Muscle layer of colon (tissue), 2 donors: Measurements from ENCODE around the gene ATP1A4.

Experiments used
- H3K27ac ChIP-seq: one replicate; pipeline ENCODE4 v1.7.0; 2013; ENCODE audit warnings: low read depth, mild to moderate bottlenecking, low read length, moderate library complexity
- H3K27me3 ChIP-seq, 2 donors: one replicate each; pipeline ENCODE4 v1.7.0; 2013; ENCODE audit warnings: low read length in 2 of 2, mild to moderate bottlenecking in 2 of 2; ENCODE audit not compliant: insufficient read depth in 2 of 2, control insufficient read depth in 1 of 2
- H3K36me3 ChIP-seq: one replicate; pipeline ENCODE4 v1.7.0; 2013; ENCODE audit warnings: mild to moderate bottlenecking, low read length; ENCODE audit not compliant: insufficient read depth
- H3K4me1 ChIP-seq: one replicate; pipeline ENCODE4 v1.7.0; 2013; ENCODE audit warnings: mild to moderate bottlenecking, low read length; ENCODE audit not compliant: insufficient read depth
- H3K4me3 ChIP-seq, 2 donors: one replicate each; pipeline ENCODE4 v1.7.0; 2013; ENCODE audit warnings: low read length in 2 of 2, low read depth in 1 of 2, mild to moderate bottlenecking in 1 of 2, moderate library complexity in 1 of 2
- H3K9ac ChIP-seq: one replicate; pipeline ENCODE4 v1.7.0; 2013; ENCODE audit warnings: low read length
- H3K9me3 ChIP-seq: one replicate; pipeline ENCODE4 v1.7.0; 2013; ENCODE audit warnings: mild to moderate bottlenecking, low read length
- donor health status: abdominal sarcoma.
- donor health status: Adenocarcinoma of cecum.

Gene ATP1A4

GRCh38 chr1:160167056-160167455 lies 15.7 kb downstream of the ATP1A4 start:
- Histone ChIP-seq H3K9ac (no peak overlapping the region), H3K27me3 (no peaks in the 10 kb centered on the region), H3K36me3 (no peaks in the 10 kb centered on the region), H3K9me3 (no peaks in the 10 kb centered on the region), H3K27ac (no peak overlapping the region), H3K4me3 (no peak overlapping the region), H3K4me1 (no peaks in the 10 kb centered on the region)

- no peaks in the 10 kb centered on the region for H3K4me1 ChIP-seq
- no peaks in the 10 kb centered on the region for H3K27me3 ChIP-seq
- no peak overlapping the region for H3K27ac ChIP-seq
- H3K36me3 ChIP-seq: no peaks in the 10 kb centered on the region
- H3K9me3 ChIP-seq: no peaks in the 10 kb centered on the region
- no peak overlapping the region for H3K4me3 ChIP-seq
- no peak overlapping the region for H3K9ac ChIP-seq
Observed at GRCh38 chr1:160167580-160167979, 16.2 kb downstream of the ATP1A4 start.

GRCh38 chr1:160168016-160168415 lies 16.6 kb downstream of the ATP1A4 start:
- Histone ChIP-seq H3K36me3 (no peaks in the 10 kb centered on the region), H3K9me3 (no peaks in the 10 kb centered on the region), H3K27ac (no peak overlapping the region), H3K27me3 (no peaks in the 10 kb centered on the region), H3K4me1 (no peaks in the 10 kb centered on the region), H3K9ac (no peak overlapping the region), H3K4me3 (no peak overlapping the region)

- Histone ChIP-seq H3K36me3 (no peaks in the 10 kb centered on the region), H3K27ac (no peak overlapping the region), H3K9me3 (no peaks in the 10 kb centered on the region), H3K4me1 (no peaks in the 10 kb centered on the region), H3K9ac (no peak overlapping the region), H3K27me3 (no peaks in the 10 kb centered on the region), H3K4me3 (no peak overlapping the region)
Observed at GRCh38 chr1:160168609-160169369, 17.4 kb downstream of the ATP1A4 start.

- H3K27me3 ChIP-seq: no peaks in the 10 kb centered on the region
- H3K4me3 ChIP-seq: no peak overlapping the region
- no peaks in the 10 kb centered on the region for H3K9me3 ChIP-seq
- no peaks in the 10 kb centered on the region for H3K4me1 ChIP-seq
- H3K27ac ChIP-seq: no peak overlapping the region
- H3K36me3 ChIP-seq: no peaks in the 10 kb centered on the region
- no peak overlapping the region for H3K9ac ChIP-seq
Observed at GRCh38 chr1:160169553-160170399, 18.4 kb downstream of the ATP1A4 start.

- Histone ChIP-seq H3K27ac (no peak overlapping the region), H3K9ac (no peak overlapping the region), H3K4me1 (no peaks in the 10 kb centered on the region), H3K9me3 (no peaks in the 10 kb centered on the region), H3K36me3 (no peaks in the 10 kb centered on the region), H3K27me3 (no peaks in the 10 kb centered on the region), H3K4me3 (no peak overlapping the region)
Observed at GRCh38 chr1:160171354-160171753, 20.0 kb downstream of the ATP1A4 start.

GRCh38 chr1:160171980-160172379 lies 20.6 kb downstream of the ATP1A4 start:
- H3K4me1 ChIP-seq: no peaks in the 10 kb centered on the region
- no peak overlapping the region for H3K9ac ChIP-seq
- H3K27ac ChIP-seq: no peak overlapping the region
- H3K36me3 ChIP-seq: no peaks in the 10 kb centered on the region
- no peaks in the 10 kb centered on the region for H3K9me3 ChIP-seq
- H3K27me3 ChIP-seq: no peaks in the 10 kb centered on the region
- no peak overlapping the region for H3K4me3 ChIP-seq

- Histone ChIP-seq H3K27ac (no peak overlapping the region), H3K27me3 (no peaks in the 10 kb centered on the region), H3K9me3 (no peaks in the 10 kb centered on the region), H3K4me3 (no peak overlapping the region), H3K4me1 (no peaks in the 10 kb centered on the region), H3K9ac (no peak overlapping the region), H3K36me3 (no peaks in the 10 kb centered on the region)
Observed at GRCh38 chr1:160177231-160177630, 25.8 kb downstream of the ATP1A4 start.

- no peaks in the 10 kb centered on the region for H3K9me3 ChIP-seq
- no peaks in the 10 kb centered on the region for H3K4me1 ChIP-seq
- no peak overlapping the region for H3K4me3 ChIP-seq
- no peak overlapping the region for H3K27ac ChIP-seq
- H3K36me3 ChIP-seq: no peaks in the 10 kb centered on the region
- H3K9ac ChIP-seq: no peak overlapping the region
- H3K27me3 ChIP-seq: no peaks in the 10 kb centered on the region
Observed at GRCh38 chr1:160177667-160178066, 26.3 kb downstream of the ATP1A4 start.

- H3K4me3 ChIP-seq: no peak overlapping the region
- H3K27me3 ChIP-seq: no peaks in the 10 kb centered on the region
- H3K4me1 ChIP-seq: no peaks in the 10 kb centered on the region
- H3K9ac ChIP-seq: no peak overlapping the region
- no peaks in the 10 kb centered on the region for H3K36me3 ChIP-seq
- H3K9me3 ChIP-seq: no peaks in the 10 kb centered on the region
- no peak overlapping the region for H3K27ac ChIP-seq
Observed at GRCh38 chr1:160178731-160179130, 27.3 kb downstream of the ATP1A4 start.

GRCh38 chr1:160179336-160179735 lies 27.9 kb downstream of the ATP1A4 start:
- no peaks in the 10 kb centered on the region for H3K27me3 ChIP-seq
- H3K9ac ChIP-seq: no peak overlapping the region
- H3K27ac ChIP-seq: no peak overlapping the region
- H3K9me3 ChIP-seq: no peaks in the 10 kb centered on the region
- no peak overlapping the region for H3K4me3 ChIP-seq
- H3K36me3 ChIP-seq: no peaks in the 10 kb centered on the region
- no peaks in the 10 kb centered on the region for H3K4me1 ChIP-seq
